LNCaP clone FGC (cell line): ENCODE data around the gene IL16.

Experiments used
- DNase-seq: peaks from one replicate; pipeline ENCODE4 v3.0.0-alpha.2; 2011; ENCODE audit warnings: low read depth
- H3K4me3 ChIP-seq: 2 replicates; pipeline ENCODE4 v1.5.1; 2011; ENCODE audit warnings: mild to moderate bottlenecking, low read depth, low read length, control low read depth
- TF ChIP-seq, protein P1 (sequence below): IDR thresholded peaks from 2 replicates; pipeline ENCODE4 v1.5.1; 2012; ENCODE audit warnings: mild to moderate bottlenecking; ENCODE audit not compliant: control insufficient read depth, insufficient read depth; ENCODE audit errors: extremely low read depth

The IL16 gene

GRCh38 chr15:81331600-81331999, 134.9 kb downstream of the IL16 start:
- no peak overlapping the region for H3K4me3 ChIP-seq
- no peak for DNase-seq
- TF ChIP-seq, protein P1, sequence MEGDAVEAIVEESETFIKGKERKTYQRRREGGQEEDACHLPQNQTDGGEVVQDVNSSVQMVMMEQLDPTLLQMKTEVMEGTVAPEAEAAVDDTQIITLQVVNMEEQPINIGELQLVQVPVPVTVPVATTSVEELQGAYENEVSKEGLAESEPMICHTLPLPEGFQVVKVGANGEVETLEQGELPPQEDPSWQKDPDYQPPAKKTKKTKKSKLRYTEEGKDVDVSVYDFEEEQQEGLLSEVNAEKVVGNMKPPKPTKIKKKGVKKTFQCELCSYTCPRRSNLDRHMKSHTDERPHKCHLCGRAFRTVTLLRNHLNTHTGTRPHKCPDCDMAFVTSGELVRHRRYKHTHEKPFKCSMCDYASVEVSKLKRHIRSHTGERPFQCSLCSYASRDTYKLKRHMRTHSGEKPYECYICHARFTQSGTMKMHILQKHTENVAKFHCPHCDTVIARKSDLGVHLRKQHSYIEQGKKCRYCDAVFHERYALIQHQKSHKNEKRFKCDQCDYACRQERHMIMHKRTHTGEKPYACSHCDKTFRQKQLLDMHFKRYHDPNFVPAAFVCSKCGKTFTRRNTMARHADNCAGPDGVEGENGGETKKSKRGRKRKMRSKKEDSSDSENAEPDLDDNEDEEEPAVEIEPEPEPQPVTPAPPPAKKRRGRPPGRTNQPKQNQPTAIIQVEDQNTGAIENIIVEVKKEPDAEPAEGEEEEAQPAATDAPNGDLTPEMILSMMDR = no peak

- TF ChIP-seq, protein P1 = no peak
- H3K4me3 ChIP-seq = no peak overlapping the region
- DNase-seq = no peak
These were observed 135.6 kb downstream of the IL16 start for GRCh38 chr15:81332326-81332725.

DNA sequence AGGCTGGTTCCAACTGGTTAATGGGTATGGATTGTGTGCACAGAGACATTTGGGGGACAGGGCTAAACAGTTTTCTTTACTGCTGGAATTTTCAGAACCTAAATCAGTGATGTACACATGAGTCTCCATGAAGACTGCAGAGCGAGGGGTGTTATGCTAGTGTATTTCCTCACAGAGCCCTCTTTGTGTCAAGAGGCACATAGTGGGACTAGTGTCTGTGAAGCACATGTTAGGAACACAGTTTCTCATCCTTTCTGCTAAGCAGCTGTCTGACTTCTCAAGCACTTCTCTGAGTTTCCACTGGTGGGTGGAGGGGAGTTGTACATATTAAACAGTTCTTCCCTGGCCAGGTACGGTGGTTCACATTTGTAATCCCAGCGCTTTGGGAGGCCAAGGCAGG, 136.7 kb downstream of the IL16 start:
- no peak for DNase-seq
- TF ChIP-seq, protein P1 = no peak
- H3K4me3 ChIP-seq = no peak overlapping the region

- H3K4me3 ChIP-seq = no peak overlapping the region
- DNase-seq = no peak
- TF ChIP-seq, protein P1 = no peak
These were observed 138.2 kb downstream of the IL16 start for GRCh38 chr15:81334768-81335435.

DNA sequence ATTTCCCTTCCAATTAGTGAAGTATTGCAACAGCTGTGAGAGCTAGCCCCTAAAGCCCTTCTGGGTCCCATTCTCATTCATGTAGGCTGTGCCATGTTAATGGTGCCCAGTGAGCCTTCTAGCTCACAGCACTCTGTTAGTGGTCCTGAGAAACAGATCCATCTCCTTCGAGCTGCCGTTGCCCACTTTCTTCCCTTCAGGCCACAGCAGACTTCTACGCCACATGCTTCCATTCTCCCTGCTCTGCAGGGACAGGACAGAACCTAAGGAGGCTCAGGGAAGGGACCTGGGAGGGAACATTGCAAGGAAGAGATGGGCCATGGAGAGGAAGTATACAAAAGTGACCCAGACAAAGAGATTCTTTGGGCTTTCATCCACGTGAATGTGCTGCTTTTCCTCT, 139.0 kb downstream of the IL16 start:
- TF ChIP-seq, protein P1 = no peak
- DNase-seq = no peak
- no peak overlapping the region for H3K4me3 ChIP-seq

- DNase-seq = peak; percentile 51
- TF ChIP-seq, protein P1 = peak; percentile 44; the same call in 1 of the 2 replicates
- H3K4me3 ChIP-seq = no peak overlapping the region
These were observed 139.9 kb downstream of the IL16 start for GRCh38 chr15:81336568-81336967.

DNA sequence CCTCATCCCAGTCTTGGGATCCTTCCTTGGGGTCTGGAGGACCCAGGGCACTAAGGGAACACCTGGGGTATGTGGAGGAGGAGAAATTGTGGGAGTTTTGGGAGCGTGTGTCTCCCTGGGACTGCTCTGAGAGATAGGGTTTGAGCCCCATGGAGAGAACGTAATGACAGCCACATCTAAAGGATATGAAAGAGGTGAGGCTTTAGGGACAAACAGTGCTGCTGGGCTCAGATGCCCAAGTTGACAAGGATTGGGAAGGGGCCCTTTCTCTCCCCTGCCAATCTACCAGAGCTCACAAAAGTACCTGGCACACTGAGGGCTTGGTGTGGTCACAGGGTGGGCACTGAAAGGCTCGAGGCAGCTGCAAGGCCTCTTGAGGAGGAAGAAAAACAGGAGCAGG, 140.6 kb downstream of the IL16 start:
- no peak for DNase-seq
- TF ChIP-seq, protein P1 = no peak
- H3K4me3 ChIP-seq = no peak overlapping the region
